ENCODE results near the gene ATP6V0C.

The ATP6V0C gene

DNA sequence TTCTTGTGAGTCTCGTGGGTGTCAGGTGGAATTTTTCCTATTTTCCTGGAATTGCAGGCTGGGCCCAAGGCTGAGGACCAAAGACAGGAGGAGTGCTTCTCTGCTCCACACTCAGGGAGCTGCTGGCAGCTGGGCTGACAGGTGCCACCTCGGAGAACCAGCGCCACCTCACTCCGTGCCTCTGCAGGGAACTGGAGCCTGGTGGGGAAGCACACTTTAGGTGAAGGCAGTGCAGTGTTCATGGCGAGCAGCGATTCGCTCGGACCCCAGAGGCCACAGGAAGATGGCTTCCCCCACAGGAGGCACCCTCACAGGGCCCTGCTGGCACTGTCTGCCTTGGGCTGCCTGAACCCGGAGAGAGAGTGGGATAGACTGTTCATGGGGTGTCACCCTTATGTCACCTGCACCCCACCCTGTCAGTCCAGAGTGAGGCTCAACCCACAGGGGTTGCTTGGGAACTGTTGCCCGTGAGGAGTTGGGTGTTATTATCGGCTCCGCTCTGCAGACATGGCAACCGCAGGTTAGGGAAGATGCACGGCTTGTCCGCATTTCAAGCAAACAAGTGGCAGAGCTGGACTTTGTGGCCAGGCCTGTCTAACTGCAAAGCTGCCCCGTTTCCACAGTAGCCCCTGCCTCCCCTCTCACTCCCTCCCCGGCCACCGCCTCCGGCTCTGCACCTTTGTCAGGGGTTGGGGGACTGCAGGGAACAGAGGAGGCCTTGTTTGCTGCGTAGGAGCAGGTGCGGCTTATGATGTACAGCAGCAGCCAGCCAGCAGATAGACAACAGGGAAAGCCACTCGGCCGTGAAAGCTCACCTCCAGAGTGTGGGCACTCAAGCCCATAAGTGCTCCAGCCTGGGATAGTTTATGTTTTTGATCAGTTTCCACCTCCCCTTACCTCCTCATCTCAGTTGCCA, 23.3 kb upstream of the ATP6V0C start:
- no peak for DNase-seq (ENCODE audit: low read depth in 2 of 2, low spot score in 1 of 2)

- DNase-seq (ENCODE audit: low read depth in 2 of 2, low spot score in 1 of 2), result no peak
Measured at GRCh38 chr16:2492292-2492691, 21.5 kb upstream of the ATP6V0C start.

DNA sequence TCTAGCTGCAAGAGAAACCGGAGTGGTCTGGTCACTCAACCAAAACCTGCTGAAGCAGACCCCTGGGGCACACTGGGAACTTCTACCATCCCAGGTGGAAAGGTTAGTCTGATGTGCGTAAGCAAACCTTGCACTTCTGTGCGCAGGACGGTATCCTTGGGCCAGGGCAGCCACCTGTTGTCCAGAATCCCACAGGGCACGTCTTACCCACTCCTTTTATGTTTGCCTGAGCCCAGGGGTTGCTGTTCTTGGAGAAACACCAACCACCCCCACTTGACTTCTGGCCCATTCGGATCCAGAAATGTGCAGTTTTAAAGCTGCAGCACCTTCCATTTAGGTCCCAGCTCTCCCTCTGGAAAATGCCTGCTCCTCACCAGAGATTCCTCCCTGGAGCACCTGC, 20.1 kb upstream of the ATP6V0C start:
- no peak for DNase-seq (ENCODE audit: low read depth in 2 of 2, low spot score in 1 of 2)

- no peak for DNase-seq (ENCODE audit: low read depth in 2 of 2, low spot score in 1 of 2)
Measured at GRCh38 chr16:2494616-2495015, 19.1 kb upstream of the ATP6V0C start.

GRCh38 chr16:2495041-2495440, 18.7 kb upstream of the ATP6V0C start:
- no peak for DNase-seq (ENCODE audit: low read depth in 2 of 2, low spot score in 1 of 2)

- no peak for DNase-seq (ENCODE audit: low read depth in 2 of 2, low spot score in 1 of 2)
Measured at GRCh38 chr16:2496223-2497115, 17.3 kb upstream of the ATP6V0C start.

GRCh38 chr16:2497116-2497630, 16.6 kb upstream of the ATP6V0C start:
- no peak for DNase-seq (ENCODE audit: low read depth in 2 of 2, low spot score in 1 of 2)

- DNase-seq (ENCODE audit: low read depth in 2 of 2, low spot score in 1 of 2), result no peak
Measured at GRCh38 chr16:2497695-2498484, 15.9 kb upstream of the ATP6V0C start.

DNA sequence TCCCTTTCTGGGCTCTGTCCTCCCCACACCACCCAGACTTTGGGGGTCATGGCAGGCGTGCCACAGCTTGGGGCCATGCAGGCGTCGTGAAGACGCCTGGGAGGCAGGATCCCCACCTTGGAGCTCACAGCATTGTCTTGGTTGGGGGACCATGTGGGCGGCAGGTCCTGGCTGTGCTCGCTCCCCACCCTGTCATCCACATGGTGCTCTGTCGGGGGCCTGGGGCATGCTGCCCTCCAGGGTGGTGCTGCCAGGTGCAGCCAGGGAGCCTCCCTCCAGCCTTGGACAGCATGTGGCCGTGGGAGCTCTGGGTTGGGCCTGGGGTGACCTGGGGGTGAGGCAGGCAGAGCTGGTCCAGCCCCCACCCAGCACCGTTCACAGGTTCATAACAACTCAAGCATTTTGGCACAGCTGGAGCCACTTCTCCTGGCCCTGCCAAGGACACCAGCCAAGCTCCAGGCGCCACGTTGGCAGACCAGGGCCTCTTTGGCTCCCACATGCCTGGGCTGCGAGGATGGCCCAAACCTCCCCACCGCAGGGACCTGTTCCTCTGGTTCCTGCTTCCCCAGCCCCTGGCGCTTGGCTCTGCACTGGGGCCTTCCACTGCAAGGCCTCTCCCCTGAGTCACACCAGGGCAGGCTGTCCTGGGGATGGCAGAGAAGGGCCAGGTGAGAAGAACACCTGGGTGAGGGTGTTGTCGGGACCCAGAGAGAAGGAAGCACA, 15.1 kb upstream of the ATP6V0C start:
- DNase-seq (ENCODE audit: low read depth in 2 of 2, low spot score in 1 of 2), result no peak

DNA sequence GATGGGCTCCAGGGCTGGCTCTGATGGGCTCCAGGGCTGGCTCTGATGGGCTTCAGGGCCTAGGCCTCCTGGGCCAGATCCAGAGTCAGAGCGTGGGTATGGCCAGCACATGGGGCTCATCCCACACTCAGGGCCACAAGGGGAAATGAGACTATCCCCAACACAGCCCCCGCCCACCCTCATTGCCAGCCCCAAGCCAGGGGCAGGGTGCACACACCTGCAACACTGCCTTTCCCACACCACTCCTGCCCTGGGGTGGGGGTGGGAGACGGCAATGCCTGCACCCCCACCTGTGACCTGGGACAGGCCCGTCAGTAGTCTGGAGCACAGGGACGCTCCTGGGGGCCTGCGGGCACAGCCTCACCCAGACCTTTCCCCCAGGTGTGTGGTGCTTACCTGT, 14.3 kb upstream of the ATP6V0C start:
- DNase-seq (ENCODE audit: low read depth in 2 of 2, low spot score in 1 of 2), result no peak

- DNase-seq (ENCODE audit: low read depth in 2 of 2, low spot score in 1 of 2), result no peak
Measured at GRCh38 chr16:2499890-2500429, 13.8 kb upstream of the ATP6V0C start.

GRCh38 chr16:2500430-2500917, 13.3 kb upstream of the ATP6V0C start:
- DNase-seq (ENCODE audit: low read depth in 2 of 2, low spot score in 1 of 2), result no peak

DNA sequence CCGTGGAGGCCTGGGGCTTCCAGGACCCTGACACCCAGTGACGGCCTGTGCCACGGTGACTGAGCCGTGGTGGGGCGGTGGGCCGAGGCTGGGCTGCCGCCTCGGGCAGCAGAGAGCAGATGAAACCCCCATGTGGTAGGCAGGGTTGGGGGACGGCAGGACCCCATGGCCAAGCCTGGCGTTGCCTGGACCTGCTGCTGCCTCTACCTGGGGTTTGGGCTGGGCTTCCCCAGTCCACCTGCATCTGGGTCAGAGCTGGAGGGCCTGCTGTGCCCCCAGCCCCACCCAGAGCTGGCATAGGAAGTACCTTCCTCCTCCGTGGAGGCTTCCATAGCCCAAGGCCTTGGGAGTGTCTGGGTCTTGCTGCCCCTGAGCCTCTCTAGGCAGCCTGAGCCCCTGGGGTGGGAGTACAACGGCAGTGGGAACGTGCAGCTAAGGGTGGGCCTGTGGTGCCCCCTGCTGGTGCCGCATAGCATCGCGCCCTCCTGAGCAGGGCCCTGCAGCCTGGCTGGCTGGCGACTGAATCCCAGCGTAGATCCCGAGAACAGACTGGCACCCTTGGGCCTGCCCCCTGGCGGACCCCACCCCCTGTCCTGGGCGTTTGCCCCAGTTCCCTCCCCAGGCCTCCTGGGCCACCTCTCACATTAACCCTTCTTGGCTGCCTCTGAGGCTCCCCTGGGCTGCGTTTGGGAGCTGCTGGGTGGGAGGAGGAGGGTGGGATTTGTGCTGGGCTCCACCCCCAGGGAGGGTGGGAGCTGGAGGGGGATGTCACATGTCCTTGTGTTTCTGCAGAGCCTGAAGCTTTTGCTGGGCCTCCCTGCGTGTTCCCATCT, 12.6 kb upstream of the ATP6V0C start:
- peak in 1 of 2 donors; percentile 62 for DNase-seq (ENCODE audit: low read depth in 2 of 2, low spot score in 1 of 2)

DNA sequence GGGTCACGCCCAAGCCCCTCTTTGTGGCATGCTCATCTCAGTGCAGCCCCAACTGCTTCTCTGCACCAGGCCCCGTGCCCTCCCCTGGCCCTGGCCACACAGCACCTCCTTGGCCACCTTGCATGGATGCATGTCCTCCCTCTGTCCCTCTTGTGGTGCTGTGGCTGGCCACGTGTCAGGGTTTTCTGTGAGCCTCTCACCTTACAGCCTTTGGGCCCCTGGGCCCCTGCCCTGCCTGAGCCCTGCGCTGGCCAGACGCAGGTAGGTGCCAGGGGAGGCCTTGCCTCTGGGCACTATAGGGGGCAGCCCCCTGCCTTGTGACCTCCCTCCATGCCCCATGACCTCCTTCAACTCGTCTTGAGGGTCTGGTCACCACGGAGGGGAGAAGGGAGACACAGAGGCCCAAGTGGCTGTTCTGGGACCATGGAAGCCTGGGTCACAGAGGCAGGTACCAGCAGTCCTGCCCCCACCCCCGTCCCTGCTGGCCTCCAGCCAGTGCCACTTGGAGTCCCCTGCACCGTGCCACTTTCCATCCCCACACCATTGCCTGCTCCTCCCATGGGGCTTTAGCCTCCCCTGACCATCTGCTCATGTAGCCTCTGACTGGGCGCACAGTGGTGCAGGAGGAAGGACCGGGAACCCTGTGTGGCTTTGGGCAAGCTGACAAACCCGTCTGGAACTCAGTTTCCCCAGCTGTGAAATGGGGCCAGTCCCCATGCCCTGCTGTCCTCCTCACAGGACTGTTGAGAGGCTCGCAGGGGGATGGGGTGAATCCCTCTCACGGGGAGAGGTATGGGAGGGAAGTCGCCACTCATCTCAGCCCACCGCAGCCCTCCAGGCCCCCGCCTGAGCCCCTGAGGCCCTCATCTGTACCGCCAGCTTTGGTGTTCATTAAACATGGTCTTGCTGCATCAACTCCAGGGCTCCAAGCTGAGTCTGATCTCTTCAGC, 11.5 kb upstream of the ATP6V0C start:
- DNase-seq (ENCODE audit: low read depth in 2 of 2, low spot score in 1 of 2), result no peak

GRCh38 chr16:2505695-2506094, 8.1 kb upstream of the ATP6V0C start:
- DNase-seq (ENCODE audit: low read depth in 2 of 2, low spot score in 1 of 2), result no peak

- DNase-seq (ENCODE audit: low read depth in 2 of 2, low spot score in 1 of 2), result no peak
Measured at GRCh38 chr16:2507052-2507659, 6.6 kb upstream of the ATP6V0C start.

DNA sequence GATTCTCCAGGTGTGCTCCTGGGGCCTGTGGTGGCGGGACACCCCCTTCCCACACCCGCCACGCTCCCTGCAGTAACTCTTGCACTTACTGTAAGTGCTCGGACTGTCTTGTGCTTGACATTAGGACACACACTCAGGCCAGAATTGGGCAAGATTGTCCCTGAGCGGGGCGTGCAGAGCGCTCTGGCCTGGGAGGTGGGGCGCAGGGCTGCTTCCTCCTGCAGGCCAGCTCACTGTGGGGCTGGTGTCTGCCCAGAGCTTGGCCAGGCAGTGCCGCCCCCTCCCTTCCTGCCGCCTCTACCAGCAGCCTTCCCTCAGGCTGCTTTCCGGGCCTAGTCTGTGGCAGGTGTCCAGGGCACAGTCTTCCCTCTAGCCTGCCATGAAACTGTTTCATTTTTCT, 6.1 kb upstream of the ATP6V0C start:
- no peak for DNase-seq (ENCODE audit: low read depth in 2 of 2, low spot score in 1 of 2)

All from stimulated activated CD8-positive, alpha-beta memory T cell treated with anti-CD3 and anti-CD28 coated beads, Interleukin-4, amount 100 ng/mL, for 1 hour (primary cell).